NB4 (cell line): Measurements from ENCODE around the gene VCAM1.

Source experiments
- CTCF ChIP-seq: IDR thresholded peaks from one replicate; pipeline ENCODE4 v1.5.1; 2012; ENCODE audit warnings: low read depth, low read length
- MYC ChIP-seq: IDR thresholded peaks from 2 replicates; pipeline ENCODE4 v1.6.1; 2011; ENCODE audit warnings: low read depth, low read length
- POLR2A ChIP-seq: IDR thresholded peaks from 2 replicates; pipeline ENCODE4 v1.6.1; 2011; ENCODE audit warnings: mild to moderate bottlenecking; ENCODE audit not compliant: insufficient read length; ENCODE audit errors: extremely low read depth

- TF ChIP-seq CTCF (no peak), POLR2A (no peak), MYC (no peak)
Measured at GRCh38 chr1:100782473-100783039, 63.0 kb downstream of the VCAM1 start.
